HepG2 (cell line): ENCODE data around the gene PCBP2. TPM values are rescaled to one million over a fixed set of nuclear protein-coding genes. Genes with fewer than 3 reads are reported as not detected.

Source experiments
- BHLHE40 ChIP-seq: IDR thresholded peaks from 2 replicates; pipeline ENCODE4 v1.6.1; 2011; ENCODE audit warnings: low read length, improper control_type of control experiment
- ETV5 ChIP-seq: IDR thresholded peaks from 2 replicates; pipeline ENCODE4 v1.6.1; 2018; ENCODE audit warnings: missing biosample characterization, missing genetic modification reagents, inconsistent platforms, borderline replicate concordance
- FOXC1 ChIP-seq: sonication (generic); formaldehyde crosslinking; IDR thresholded peaks from 2 replicates; pipeline ENCODE4 v1.8.0; 2022; ENCODE audit warnings: mild to moderate bottlenecking, missing genetic modification reagents, borderline replicate concordance
- HHEX ChIP-seq: IDR thresholded peaks from 2 replicates; pipeline ENCODE4 v1.6.1; 2016; ENCODE audit warnings: control low read depth
- KDM5A ChIP-seq: fragments of 200-600 bp; sonication (generic); IDR thresholded peaks from 2 replicates; pipeline ENCODE4 v1.7.0; 2018; ENCODE audit warnings: antibody characterized with exemption, mild to moderate bottlenecking, low read length, borderline replicate concordance
- RAD51 ChIP-seq: fragments of 450-650 bp; IDR thresholded peaks from 2 replicates; pipeline ENCODE4 v1.6.1; 2016; ENCODE audit warnings: borderline replicate concordance
- REL ChIP-seq: sonication (generic); formaldehyde crosslinking; conservative IDR thresholded peaks from 2 replicates; pipeline ENCODE4 v1.8.0; 2022; ENCODE audit warnings: mild to moderate bottlenecking, missing genetic modification reagents, moderate library complexity
- RFX5 ChIP-seq: IDR thresholded peaks from 2 replicates; pipeline ENCODE4 v1.6.1; 2011; ENCODE audit warnings: low read depth, low read length, improper control_type of control experiment
- TAF1 ChIP-seq: sonication (generic); formaldehyde crosslinking; IDR thresholded peaks from 2 replicates; pipeline ENCODE4 v1.4.0; 2020; ENCODE audit warnings: missing genetic modification reagents
- ZMAT3 ChIP-seq: sonication (generic); formaldehyde crosslinking; conservative IDR thresholded peaks from 2 replicates; pipeline ENCODE4 v1.7.0; 2021; ENCODE audit warnings: missing genetic modification reagents
- ZNF564 ChIP-seq: sonication (generic); formaldehyde crosslinking; IDR thresholded peaks from 2 replicates; pipeline ENCODE4 v1.8.1; 2023; ENCODE audit warnings: mild to moderate bottlenecking, missing genetic modification reagents
- ZNF652 ChIP-seq: IDR thresholded peaks from 2 replicates; pipeline ENCODE4 v1.6.1; 2016; ENCODE audit warnings: low read depth, borderline replicate concordance
- ZNF780A ChIP-seq: sonication (generic); formaldehyde crosslinking; IDR thresholded peaks from 2 replicates; pipeline ENCODE4 v1.8.0; 2022; ENCODE audit warnings: mild to moderate bottlenecking, missing genetic modification reagents, moderate library complexity
- polyA plus RNA-seq, 8 experiments: library from polyadenylated mRNA; depleted of rRNA in 3 of 8; stranded (reverse) in 7 of 8; unstranded in 1 of 8; fragments of >200 nt; fragmentation: Illumina TruSeq in 4 of 8; extraction: Trizol in 4 of 8; gene quantifications; 2 replicates each; pipeline versions ENCODE4 v1.2.1 to v1.2.3, GENCODE V29; 2011 to 2016; ENCODE audit warnings: low read depth in 4 of 8, missing spikeins in 1 of 8, mixed read lengths in 1 of 8; ENCODE audit not compliant: insufficient read depth in 1 of 8
- total RNA-seq, 5 experiments: library from RNA; depleted of rRNA; stranded (reverse); fragments of >200 nt; fragmentation: Illumina TruSeq; extraction: Trizol; gene quantifications; 2 replicates each; pipeline ENCODE4 v1.2.3, GENCODE V29; 2016; ENCODE audit warnings: low read depth in 1 of 5
- TF ChIP-seq, protein P1 (sequence below): sonication (generic); formaldehyde crosslinking; IDR thresholded peaks from 2 replicates; pipeline ENCODE4 v1.5.1; 2020; ENCODE audit warnings: mild to moderate bottlenecking, missing genetic modification reagents, moderate library complexity
- TF ChIP-seq, protein P2 (sequence below): sonication (generic); formaldehyde crosslinking; IDR thresholded peaks from 2 replicates; pipeline ENCODE4 v1.5.0; 2020; ENCODE audit warnings: missing genetic modification reagents
- TF ChIP-seq, protein P3 (sequence below): sonication (generic); formaldehyde crosslinking; IDR thresholded peaks from 2 replicates; pipeline ENCODE4 v1.4.0; 2020; ENCODE audit warnings: missing genetic modification reagents
- TF ChIP-seq, protein P4 (sequence below): sonication (generic); formaldehyde crosslinking; IDR thresholded peaks from 2 replicates; pipeline ENCODE4 v1.8.0; 2023; ENCODE audit warnings: mild to moderate bottlenecking, missing genetic modification reagents
- TF ChIP-seq, protein P5 (sequence below): sonication (generic); formaldehyde crosslinking; IDR thresholded peaks from 2 replicates; pipeline ENCODE4 v1.5.0; 2020; ENCODE audit warnings: missing genetic modification reagents

Gene PCBP2
- total and polyA plus RNA-seq, 2 of the 13 experiments (the other 11 are each of a cell fraction or from before 2014, with no cell fraction given) = 154 to 345 TPM

DNA sequence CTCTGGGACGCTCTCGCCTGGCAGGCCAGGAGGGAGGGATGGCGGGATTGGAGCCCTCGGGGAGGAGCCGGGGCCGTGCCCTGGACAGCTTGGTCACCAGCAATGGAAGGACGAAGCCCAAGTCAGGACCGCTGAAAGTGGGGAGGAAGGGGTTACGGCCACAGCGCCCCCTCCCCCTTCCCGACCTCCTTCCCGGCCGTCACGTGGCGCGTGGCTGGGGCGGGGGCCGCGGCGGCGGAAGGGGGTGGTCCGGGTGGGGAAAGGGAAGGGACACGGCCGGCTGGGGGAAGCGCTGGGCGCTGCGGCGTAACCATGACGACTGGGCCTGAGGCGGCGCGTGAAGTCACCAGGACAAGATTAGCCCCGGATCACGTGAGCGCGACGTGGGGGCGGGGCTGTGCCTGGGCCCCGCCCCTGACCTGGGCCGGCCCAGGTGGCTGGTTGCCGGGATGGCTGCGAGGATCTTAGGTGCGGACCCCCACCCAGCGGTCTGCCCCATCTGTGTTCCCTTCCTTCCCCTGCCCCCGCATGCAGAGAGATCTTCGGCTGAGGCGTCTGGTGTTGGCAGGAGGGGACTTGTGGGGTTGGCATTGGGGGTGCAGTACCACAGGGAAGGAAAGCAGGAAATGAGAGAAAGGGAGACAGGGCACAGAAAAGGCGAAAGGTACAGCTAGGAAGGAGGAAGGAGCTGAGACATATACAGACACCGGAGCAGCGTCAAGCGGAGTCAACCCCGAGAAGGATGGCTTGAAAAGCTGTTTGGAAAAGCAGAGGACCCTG lies 41.1 kb downstream of the PCBP2 start (continued):
- TF ChIP-seq, protein P1, sequence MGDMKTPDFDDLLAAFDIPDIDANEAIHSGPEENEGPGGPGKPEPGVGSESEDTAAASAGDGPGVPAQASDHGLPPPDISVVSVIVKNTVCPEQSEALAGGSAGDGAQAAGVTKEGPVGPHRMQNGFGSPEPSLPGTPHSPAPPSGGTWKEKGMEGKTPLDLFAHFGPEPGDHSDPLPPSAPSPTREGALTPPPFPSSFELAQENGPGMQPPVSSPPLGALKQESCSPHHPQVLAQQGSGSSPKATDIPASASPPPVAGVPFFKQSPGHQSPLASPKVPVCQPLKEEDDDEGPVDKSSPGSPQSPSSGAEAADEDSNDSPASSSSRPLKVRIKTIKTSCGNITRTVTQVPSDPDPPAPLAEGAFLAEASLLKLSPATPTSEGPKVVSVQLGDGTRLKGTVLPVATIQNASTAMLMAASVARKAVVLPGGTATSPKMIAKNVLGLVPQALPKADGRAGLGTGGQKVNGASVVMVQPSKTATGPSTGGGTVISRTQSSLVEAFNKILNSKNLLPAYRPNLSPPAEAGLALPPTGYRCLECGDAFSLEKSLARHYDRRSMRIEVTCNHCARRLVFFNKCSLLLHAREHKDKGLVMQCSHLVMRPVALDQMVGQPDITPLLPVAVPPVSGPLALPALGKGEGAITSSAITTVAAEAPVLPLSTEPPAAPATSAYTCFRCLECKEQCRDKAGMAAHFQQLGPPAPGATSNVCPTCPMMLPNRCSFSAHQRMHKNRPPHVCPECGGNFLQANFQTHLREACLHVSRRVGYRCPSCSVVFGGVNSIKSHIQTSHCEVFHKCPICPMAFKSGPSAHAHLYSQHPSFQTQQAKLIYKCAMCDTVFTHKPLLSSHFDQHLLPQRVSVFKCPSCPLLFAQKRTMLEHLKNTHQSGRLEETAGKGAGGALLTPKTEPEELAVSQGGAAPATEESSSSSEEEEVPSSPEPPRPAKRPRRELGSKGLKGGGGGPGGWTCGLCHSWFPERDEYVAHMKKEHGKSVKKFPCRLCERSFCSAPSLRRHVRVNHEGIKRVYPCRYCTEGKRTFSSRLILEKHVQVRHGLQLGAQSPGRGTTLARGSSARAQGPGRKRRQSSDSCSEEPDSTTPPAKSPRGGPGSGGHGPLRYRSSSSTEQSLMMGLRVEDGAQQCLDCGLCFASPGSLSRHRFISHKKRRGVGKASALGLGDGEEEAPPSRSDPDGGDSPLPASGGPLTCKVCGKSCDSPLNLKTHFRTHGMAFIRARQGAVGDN (CRISPR knock-in tag) = peak; percentile 69
- TF ChIP-seq HHEX (CRISPR knock-in tag) (no peak), ZNF564 (CRISPR knock-in tag) (no peak), ZNF780A (CRISPR knock-in tag) (peak; percentile 29; the same call in 1 of the 2 replicates), KDM5A (0 out of 2 replicates have a peak, but pooled peaks have one; percentile 25), ZMAT3 (CRISPR knock-in tag) (0 out of 2 replicates have a peak, but pooled peaks have one; percentile 15), TAF1 (CRISPR knock-in tag) (peak; percentile 38; the same call in 1 of the 2 replicates), RAD51 (peak; percentile 73; the same call in 1 of the 2 replicates), ZNF652 (CRISPR knock-in tag) (peak; percentile 96), ETV5 (CRISPR knock-in tag) (peak; percentile 11; the same call in 1 of the 2 replicates), RFX5 (0 out of 2 replicates have a peak, but pooled peaks have one; percentile 17), FOXC1 (0 out of 2 replicates have a peak, but pooled peaks have one; percentile 65), BHLHE40 (peak; percentile 95), REL (0 out of 2 replicates have a peak, but pooled peaks have one; percentile 54)
- TF ChIP-seq, protein P2, sequence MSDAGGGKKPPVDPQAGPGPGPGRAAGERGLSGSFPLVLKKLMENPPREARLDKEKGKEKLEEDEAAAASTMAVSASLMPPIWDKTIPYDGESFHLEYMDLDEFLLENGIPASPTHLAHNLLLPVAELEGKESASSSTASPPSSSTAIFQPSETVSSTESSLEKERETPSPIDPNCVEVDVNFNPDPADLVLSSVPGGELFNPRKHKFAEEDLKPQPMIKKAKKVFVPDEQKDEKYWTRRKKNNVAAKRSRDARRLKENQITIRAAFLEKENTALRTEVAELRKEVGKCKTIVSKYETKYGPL (CRISPR knock-in tag) = no peak
- TF ChIP-seq, protein P3, sequence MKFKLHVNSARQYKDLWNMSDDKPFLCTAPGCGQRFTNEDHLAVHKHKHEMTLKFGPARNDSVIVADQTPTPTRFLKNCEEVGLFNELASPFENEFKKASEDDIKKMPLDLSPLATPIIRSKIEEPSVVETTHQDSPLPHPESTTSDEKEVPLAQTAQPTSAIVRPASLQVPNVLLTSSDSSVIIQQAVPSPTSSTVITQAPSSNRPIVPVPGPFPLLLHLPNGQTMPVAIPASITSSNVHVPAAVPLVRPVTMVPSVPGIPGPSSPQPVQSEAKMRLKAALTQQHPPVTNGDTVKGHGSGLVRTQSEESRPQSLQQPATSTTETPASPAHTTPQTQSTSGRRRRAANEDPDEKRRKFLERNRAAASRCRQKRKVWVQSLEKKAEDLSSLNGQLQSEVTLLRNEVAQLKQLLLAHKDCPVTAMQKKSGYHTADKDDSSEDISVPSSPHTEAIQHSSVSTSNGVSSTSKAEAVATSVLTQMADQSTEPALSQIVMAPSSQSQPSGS = 0 out of 2 replicates have a peak, but pooled peaks have one; percentile 58
- TF ChIP-seq, protein P4, sequence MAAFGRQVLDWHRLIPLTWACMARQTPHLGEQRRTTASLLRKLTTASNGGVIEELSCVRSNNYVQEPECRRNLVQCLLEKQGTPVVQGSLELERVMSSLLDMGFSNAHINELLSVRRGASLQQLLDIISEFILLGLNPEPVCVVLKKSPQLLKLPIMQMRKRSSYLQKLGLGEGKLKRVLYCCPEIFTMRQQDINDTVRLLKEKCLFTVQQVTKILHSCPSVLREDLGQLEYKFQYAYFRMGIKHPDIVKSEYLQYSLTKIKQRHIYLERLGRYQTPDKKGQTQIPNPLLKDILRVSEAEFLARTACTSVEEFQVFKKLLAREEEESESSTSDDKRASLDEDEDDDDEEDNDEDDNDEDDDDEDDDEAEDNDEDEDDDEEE (CRISPR knock-in tag) = 0 out of 2 replicates have a peak, but pooled peaks have one; percentile 22
- TF ChIP-seq, protein P5, sequence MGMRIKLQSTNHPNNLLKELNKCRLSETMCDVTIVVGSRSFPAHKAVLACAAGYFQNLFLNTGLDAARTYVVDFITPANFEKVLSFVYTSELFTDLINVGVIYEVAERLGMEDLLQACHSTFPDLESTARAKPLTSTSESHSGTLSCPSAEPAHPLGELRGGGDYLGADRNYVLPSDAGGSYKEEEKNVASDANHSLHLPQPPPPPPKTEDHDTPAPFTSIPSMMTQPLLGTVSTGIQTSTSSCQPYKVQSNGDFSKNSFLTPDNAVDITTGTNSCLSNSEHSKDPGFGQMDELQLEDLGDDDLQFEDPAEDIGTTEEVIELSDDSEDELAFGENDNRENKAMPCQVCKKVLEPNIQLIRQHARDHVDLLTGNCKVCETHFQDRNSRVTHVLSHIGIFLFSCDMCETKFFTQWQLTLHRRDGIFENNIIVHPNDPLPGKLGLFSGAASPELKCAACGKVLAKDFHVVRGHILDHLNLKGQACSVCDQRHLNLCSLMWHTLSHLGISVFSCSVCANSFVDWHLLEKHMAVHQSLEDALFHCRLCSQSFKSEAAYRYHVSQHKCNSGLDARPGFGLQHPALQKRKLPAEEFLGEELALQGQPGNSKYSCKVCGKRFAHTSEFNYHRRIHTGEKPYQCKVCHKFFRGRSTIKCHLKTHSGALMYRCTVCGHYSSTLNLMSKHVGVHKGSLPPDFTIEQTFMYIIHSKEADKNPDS (CRISPR knock-in tag) = 0 out of 2 replicates have a peak, but pooled peaks have one; percentile 49
